Upper lobe of left lung (tissue), 4 donors: Measurements from ENCODE around the gene ITIH6.

Source experiments
- EP300 ChIP-seq, 4 donors: sonication (generic); formaldehyde crosslinking; IDR thresholded peaks; one replicate each; pipeline ENCODE4 v1.5.1; 2017; ENCODE audit warnings: antibody characterized with exemption in 4 of 4, control low read depth in 2 of 4
- POLR2A ChIP-seq, 4 donors: fragments of 450-650 bp; IDR thresholded peaks; one replicate each; pipeline ENCODE4 v1.5.1; 2016 to 2017; ENCODE audit warnings: antibody characterized with exemption in 4 of 4, mild to moderate bottlenecking in 2 of 4
- POLR2AphosphoS5 ChIP-seq, 2 donors: sonication (generic); formaldehyde crosslinking; IDR thresholded peaks; one replicate each; pipeline ENCODE4 v1.5.1; 2017; ENCODE audit warnings: antibody characterized with exemption in 2 of 2
- TF ChIP-seq, protein P1 (sequence below), 6 experiments: fragments of 450-650 bp in 4 of 6; fragments of 200-600 bp in 2 of 6; sonication (generic) in 2 of 6; IDR thresholded peaks; one replicate each; pipeline ENCODE4 v1.5.1; 2016 to 2019; ENCODE audit warnings: antibody characterized with exemption in 6 of 6

DNA sequence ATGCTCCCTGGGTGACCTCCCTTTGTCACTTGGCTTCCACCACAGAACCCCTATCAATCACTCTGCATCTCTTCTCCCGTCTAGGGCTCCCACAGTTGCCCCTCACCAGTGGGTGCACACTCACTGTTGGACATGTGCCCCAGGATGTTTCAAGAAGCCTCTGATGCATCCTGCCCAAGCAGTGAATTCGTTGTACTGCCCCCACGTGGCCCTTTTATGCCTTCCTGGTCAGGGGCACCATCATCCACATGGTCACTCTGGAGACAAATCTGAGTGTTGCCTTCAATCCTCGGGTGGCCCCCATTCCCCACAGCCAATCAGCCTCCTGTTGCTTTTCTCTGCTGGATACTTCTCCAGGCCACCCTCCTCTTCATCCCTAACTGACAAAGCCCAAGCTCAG is 12.2 kb downstream of the ITIH6 start:
- TF ChIP-seq POLR2A (IDR thresholded peaks at IDR 0.05) = no peak
- TF ChIP-seq POLR2AphosphoS5 (IDR thresholded peaks at IDR 0.05) = no peak
- TF ChIP-seq, protein P1, sequence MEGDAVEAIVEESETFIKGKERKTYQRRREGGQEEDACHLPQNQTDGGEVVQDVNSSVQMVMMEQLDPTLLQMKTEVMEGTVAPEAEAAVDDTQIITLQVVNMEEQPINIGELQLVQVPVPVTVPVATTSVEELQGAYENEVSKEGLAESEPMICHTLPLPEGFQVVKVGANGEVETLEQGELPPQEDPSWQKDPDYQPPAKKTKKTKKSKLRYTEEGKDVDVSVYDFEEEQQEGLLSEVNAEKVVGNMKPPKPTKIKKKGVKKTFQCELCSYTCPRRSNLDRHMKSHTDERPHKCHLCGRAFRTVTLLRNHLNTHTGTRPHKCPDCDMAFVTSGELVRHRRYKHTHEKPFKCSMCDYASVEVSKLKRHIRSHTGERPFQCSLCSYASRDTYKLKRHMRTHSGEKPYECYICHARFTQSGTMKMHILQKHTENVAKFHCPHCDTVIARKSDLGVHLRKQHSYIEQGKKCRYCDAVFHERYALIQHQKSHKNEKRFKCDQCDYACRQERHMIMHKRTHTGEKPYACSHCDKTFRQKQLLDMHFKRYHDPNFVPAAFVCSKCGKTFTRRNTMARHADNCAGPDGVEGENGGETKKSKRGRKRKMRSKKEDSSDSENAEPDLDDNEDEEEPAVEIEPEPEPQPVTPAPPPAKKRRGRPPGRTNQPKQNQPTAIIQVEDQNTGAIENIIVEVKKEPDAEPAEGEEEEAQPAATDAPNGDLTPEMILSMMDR (IDR thresholded peaks at IDR 0.05) = no peak
- no peak for TF ChIP-seq EP300 (IDR thresholded peaks at IDR 0.05)
